Liver (tissue), 9 donors: ENCODE measurements around the gene ZSCAN30. TPM values are rescaled to one million over a fixed set of nuclear protein-coding genes. Genes with fewer than 3 reads are reported as not detected.

Experiments
- DNase-seq: peaks from one replicate; pipeline ENCODE4 v3.0.0-alpha.2; 2017; ENCODE audit warnings: low spot score
- H3K27ac ChIP-seq, 2 donors: one replicate each; pipeline ENCODE4 v1.7.0; 2013; ENCODE audit warnings: inconsistent platforms in 2 of 2, low read length in 2 of 2, control low read depth in 1 of 2, low read depth in 1 of 2, mild to moderate bottlenecking in 1 of 2
- H3K27me3 ChIP-seq, 4 donors: one replicate each; pipeline versions ENCODE4 v1.6.1 to v1.7.0; 2013; ENCODE audit warnings: low read length in 3 of 4, inconsistent platforms in 1 of 4, mild to moderate bottlenecking in 1 of 4, moderate library complexity in 1 of 4; ENCODE audit not compliant: control insufficient read depth in 4 of 4, insufficient read depth in 4 of 4
- H3K36me3 ChIP-seq, 4 donors: one replicate each; pipeline versions ENCODE4 v1.6.1 to v1.7.0; 2013; ENCODE audit warnings: low read length in 3 of 4, mild to moderate bottlenecking in 3 of 4, low read depth in 1 of 4, moderate library complexity in 1 of 4; ENCODE audit not compliant: control insufficient read depth in 4 of 4, insufficient read depth in 3 of 4
- H3K4me1 ChIP-seq, 4 donors: one replicate each; pipeline versions ENCODE4 v1.6.1 to v1.7.0; 2013; ENCODE audit warnings: low read length in 3 of 4, mild to moderate bottlenecking in 3 of 4, moderate library complexity in 1 of 4; ENCODE audit not compliant: control insufficient read depth in 4 of 4, insufficient read depth in 4 of 4
- H3K4me3 ChIP-seq, 3 donors: one replicate each; pipeline versions ENCODE4 v1.6.1 to v1.7.0; 2013; ENCODE audit warnings: low read length in 3 of 3, control low read depth in 1 of 3, low read depth in 1 of 3, mild to moderate bottlenecking in 1 of 3
- H3K9ac ChIP-seq, 2 donors: one replicate each; pipeline ENCODE4 v1.7.0; 2013; ENCODE audit warnings: low read length in 2 of 2, mild to moderate bottlenecking in 2 of 2, moderate library complexity in 2 of 2, control low read depth in 1 of 2, low read depth in 1 of 2
- H3K9me3 ChIP-seq, 4 donors: one replicate each; pipeline versions ENCODE4 v1.6.1 to v1.7.0; 2013; ENCODE audit warnings: low read length in 3 of 4; ENCODE audit not compliant: control insufficient read depth in 4 of 4
- ATF3 ChIP-seq: IDR thresholded peaks from 2 replicates; pipeline ENCODE4 v1.6.1; 2016; ENCODE audit warnings: antibody characterized with exemption
- CTCF ChIP-seq: fragments of 150-350 bp; IDR thresholded peaks from 2 replicates; pipeline ENCODE4 v1.5.1; 2017; ENCODE audit warnings: improper control_type of control experiment, low read depth, low read length; ENCODE audit not compliant: missing input control
- EGR1 ChIP-seq, 2 donors: IDR thresholded peaks; 2 replicates each; pipeline ENCODE4 v1.6.1; 2016 to 2018; ENCODE audit warnings: antibody characterized with exemption in 2 of 2, low read depth in 2 of 2
- FOXA1 ChIP-seq: IDR thresholded peaks from 2 replicates; pipeline ENCODE4 v1.6.1; 2016; ENCODE audit warnings: antibody characterized with exemption
- FOXA2 ChIP-seq: IDR thresholded peaks from 2 replicates; pipeline ENCODE4 v1.6.1; 2016; ENCODE audit warnings: antibody characterized with exemption
- GABPA ChIP-seq, 2 donors: IDR thresholded peaks in 1 of 2; conservative IDR thresholded peaks in 1 of 2; 2 replicates each; pipeline ENCODE4 v1.6.1; 2016; ENCODE audit warnings: antibody characterized with exemption in 2 of 2, mild to moderate bottlenecking in 1 of 2, moderate library complexity in 1 of 2
- HNF4A ChIP-seq, 2 donors: conservative IDR thresholded peaks; 2 replicates each; pipeline ENCODE4 v1.6.1; 2016; ENCODE audit warnings: antibody characterized with exemption in 2 of 2, mild to moderate bottlenecking in 2 of 2
- HNF4G ChIP-seq: IDR thresholded peaks from 2 replicates; pipeline ENCODE4 v1.6.1; 2016; ENCODE audit warnings: antibody characterized with exemption
- JUND ChIP-seq, 2 donors: IDR thresholded peaks; 2 replicates each; pipeline ENCODE4 v1.6.1; 2016; ENCODE audit warnings: antibody characterized with exemption in 2 of 2
- MAX ChIP-seq: IDR thresholded peaks from 2 replicates; pipeline ENCODE4 v1.6.1; 2016; ENCODE audit warnings: antibody characterized with exemption
- NR2F2 ChIP-seq: IDR thresholded peaks from 2 replicates; pipeline ENCODE4 v1.6.1; 2016; ENCODE audit warnings: antibody characterized with exemption
- RAD21 ChIP-seq, 2 donors: IDR thresholded peaks; 2 replicates each; pipeline ENCODE4 v1.6.1; 2016; ENCODE audit warnings: antibody characterized with exemption in 2 of 2, mild to moderate bottlenecking in 2 of 2
- REST ChIP-seq: IDR thresholded peaks from 2 replicates; pipeline ENCODE4 v1.6.1; 2016; ENCODE audit warnings: antibody characterized with exemption, mild to moderate bottlenecking
- RXRA ChIP-seq, 2 donors: IDR thresholded peaks; 2 replicates each; pipeline ENCODE4 v1.6.1; 2017 to 2018; ENCODE audit warnings: antibody characterized with exemption in 2 of 2, mild to moderate bottlenecking in 1 of 2
- SP1 ChIP-seq: IDR thresholded peaks from 2 replicates; pipeline ENCODE4 v1.6.1; 2018; ENCODE audit warnings: antibody characterized with exemption, mild to moderate bottlenecking
- TAF1 ChIP-seq: conservative IDR thresholded peaks from 2 replicates; pipeline ENCODE4 v1.6.1; 2016; ENCODE audit warnings: antibody characterized with exemption, mild to moderate bottlenecking
- YY1 ChIP-seq: IDR thresholded peaks from 2 replicates; pipeline ENCODE4 v1.6.1; 2016; ENCODE audit warnings: antibody characterized with exemption, mild to moderate bottlenecking
- ZBTB33 ChIP-seq: IDR thresholded peaks from 2 replicates; pipeline ENCODE4 v1.6.1; 2016; ENCODE audit warnings: antibody characterized with exemption
- WGBS: extraction: QIAGEN DNeasy Blood & Tissue Kit; methylation state at CpG from one replicate; pipeline ENCODE4 v1.1.7; 2013; 5-methylcytosine and 5-hydroxymethylcytosine counted together
- polyA plus RNA-seq, 2 donors: library from polyadenylated mRNA; stranded (reverse) in 1 of 2; unstranded in 1 of 2; fragments of 200-250 nt in 1 of 2; fragments of >200 nt in 1 of 2; fragmentation: Nextera tagmentation in 1 of 2; extraction: Ambion mirVana in 1 of 2; gene quantifications; one replicate each; pipeline versions ENCODE4 v1.2.1 to v1.2.3, GENCODE V29; 2013 to 2015
- total RNA-seq, 2 donors: library from RNA; depleted of rRNA; stranded (reverse); fragments of >200 nt; gene quantifications; one replicate each; pipeline ENCODE4 v1.2.3, GENCODE V29; 2014
- donor health status: healthy.
- donor health status: healthy.
- donor health status: healthy.
- donor health status: healthy.
- donor health status: healthy.

Gene ZSCAN30
- total and polyA plus RNA-seq, 4 donors: 2.3 to 10.4 (median 5.6) TPM

GRCh38 chr18:35271656-35272055 is 18.4 kb downstream of the ZSCAN30 start:
- H3K27ac ChIP-seq: no peak overlapping the region
- peaks cover 0 to 23% (median 7%) of the 10 kb centered on the region in 4 donors for H3K9me3 ChIP-seq
- H3K4me1 ChIP-seq: no peaks in the 10 kb centered on the region
- no peak overlapping the region for H3K9ac ChIP-seq
- no peak for TF ChIP-seq YY1
- no peak for TF ChIP-seq FOXA2
- no peak for TF ChIP-seq CTCF
- WGBS: 93% methylated on average over 35 of the region's 35 CpGs
- H3K36me3 ChIP-seq: no peaks in the 10 kb centered on the region
- DNase-seq: no peak
- H3K27me3 ChIP-seq: no peaks in the 10 kb centered on the region
- no peak overlapping the region for H3K4me3 ChIP-seq

- DNase-seq: no peak
- H3K27me3 ChIP-seq: no peaks in the 10 kb centered on the region
- TF ChIP-seq NR2F2: no peak
- no peak for TF ChIP-seq SP1
- no peak for TF ChIP-seq HNF4A (conservative IDR thresholded peaks at IDR 0.05)
- TF ChIP-seq CTCF: no peak
- no peak for TF ChIP-seq GABPA (IDR thresholded peaks at IDR 0.05 in 1 of 2, conservative IDR thresholded peaks at IDR 0.05 in 1 of 2)
- TF ChIP-seq FOXA2: no peak
- no peak for TF ChIP-seq RXRA (IDR thresholded peaks at IDR 0.05)
- no peak for TF ChIP-seq EGR1 (IDR thresholded peaks at IDR 0.05; ENCODE audit: low read depth in 2 of 2)
- no peak for TF ChIP-seq REST
- TF ChIP-seq ZBTB33: no peak
- no peak for TF ChIP-seq JUND (IDR thresholded peaks at IDR 0.05)
- TF ChIP-seq TAF1: no peak
- TF ChIP-seq HNF4G: no peak
- no peak for TF ChIP-seq YY1
- no peak for TF ChIP-seq FOXA1
- no peak for TF ChIP-seq RAD21 (IDR thresholded peaks at IDR 0.05)
- no peak for TF ChIP-seq ATF3
- no peak for TF ChIP-seq MAX
- no peak overlapping the region for H3K4me3 ChIP-seq
- 89% methylated on average over 2 of the region's 2 CpGs for WGBS
- H3K36me3 ChIP-seq: peaks cover 0 to 5% (median 1%) of the 10 kb centered on the region in 4 donors
- no peaks in the 10 kb centered on the region for H3K4me1 ChIP-seq
- H3K9me3 ChIP-seq: peaks cover 0 to 22% (median 6%) of the 10 kb centered on the region in 4 donors
- H3K9ac ChIP-seq: no peak overlapping the region
- H3K27ac ChIP-seq: no peak overlapping the region
Observed at GRCh38 chr18:35268821-35269220, 21.2 kb downstream of the ZSCAN30 start.
